PFSK-1 (cell line): Measurements from ENCODE around the gene INPP5A.

ENCODE experiments used
- FOXP2 ChIP-seq: optimal IDR thresholded peaks from 2 replicates; pipeline ENCODE3; 2011; ENCODE audit warnings: borderline replicate concordance, control low read depth, inconsistent platforms; ENCODE audit not compliant: insufficient read depth; ENCODE audit errors: extremely low read length, extremely low read depth
- POLR2AphosphoS5 ChIP-seq: IDR thresholded peaks from 2 replicates; pipeline ENCODE4 v1.6.1; 2012; ENCODE audit warnings: low read depth, mild to moderate bottlenecking, control low read depth, low read length, moderate library complexity
- SIN3A ChIP-seq: IDR thresholded peaks from 2 replicates; pipeline ENCODE4 v1.6.1; 2012; ENCODE audit warnings: mild to moderate bottlenecking, low read length, moderate library complexity, borderline replicate concordance; ENCODE audit not compliant: insufficient read depth
- TAF1 ChIP-seq: IDR thresholded peaks from 2 replicates; pipeline ENCODE4 v1.6.1; 2012; ENCODE audit warnings: low read length, control low read depth, borderline replicate concordance; ENCODE audit not compliant: insufficient read depth
- TF ChIP-seq, protein P1 (sequence below), 2 experiments: IDR thresholded peaks; 2 replicates each; pipeline versions ENCODE4 v1.6.1 to v1.8.0; 2011 to 2012; ENCODE audit warnings: low read depth in 2 of 2, low read length in 2 of 2, control low read depth in 1 of 2, inconsistent platforms in 1 of 2, mild to moderate bottlenecking in 1 of 2, moderate library complexity in 1 of 2; ENCODE audit not compliant: insufficient read depth in 1 of 2

The INPP5A gene

GRCh38 chr10:132708441-132708840, 170.9 kb downstream of the INPP5A start:
- TF ChIP-seq SIN3A = no peak

- TF ChIP-seq SIN3A (no peak), FOXP2 (no peak), TAF1 (no peak), POLR2AphosphoS5 (no peak)
- TF ChIP-seq, protein P1, sequence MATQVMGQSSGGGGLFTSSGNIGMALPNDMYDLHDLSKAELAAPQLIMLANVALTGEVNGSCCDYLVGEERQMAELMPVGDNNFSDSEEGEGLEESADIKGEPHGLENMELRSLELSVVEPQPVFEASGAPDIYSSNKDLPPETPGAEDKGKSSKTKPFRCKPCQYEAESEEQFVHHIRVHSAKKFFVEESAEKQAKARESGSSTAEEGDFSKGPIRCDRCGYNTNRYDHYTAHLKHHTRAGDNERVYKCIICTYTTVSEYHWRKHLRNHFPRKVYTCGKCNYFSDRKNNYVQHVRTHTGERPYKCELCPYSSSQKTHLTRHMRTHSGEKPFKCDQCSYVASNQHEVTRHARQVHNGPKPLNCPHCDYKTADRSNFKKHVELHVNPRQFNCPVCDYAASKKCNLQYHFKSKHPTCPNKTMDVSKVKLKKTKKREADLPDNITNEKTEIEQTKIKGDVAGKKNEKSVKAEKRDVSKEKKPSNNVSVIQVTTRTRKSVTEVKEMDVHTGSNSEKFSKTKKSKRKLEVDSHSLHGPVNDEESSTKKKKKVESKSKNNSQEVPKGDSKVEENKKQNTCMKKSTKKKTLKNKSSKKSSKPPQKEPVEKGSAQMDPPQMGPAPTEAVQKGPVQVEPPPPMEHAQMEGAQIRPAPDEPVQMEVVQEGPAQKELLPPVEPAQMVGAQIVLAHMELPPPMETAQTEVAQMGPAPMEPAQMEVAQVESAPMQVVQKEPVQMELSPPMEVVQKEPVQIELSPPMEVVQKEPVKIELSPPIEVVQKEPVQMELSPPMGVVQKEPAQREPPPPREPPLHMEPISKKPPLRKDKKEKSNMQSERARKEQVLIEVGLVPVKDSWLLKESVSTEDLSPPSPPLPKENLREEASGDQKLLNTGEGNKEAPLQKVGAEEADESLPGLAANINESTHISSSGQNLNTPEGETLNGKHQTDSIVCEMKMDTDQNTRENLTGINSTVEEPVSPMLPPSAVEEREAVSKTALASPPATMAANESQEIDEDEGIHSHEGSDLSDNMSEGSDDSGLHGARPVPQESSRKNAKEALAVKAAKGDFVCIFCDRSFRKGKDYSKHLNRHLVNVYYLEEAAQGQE (IDR thresholded peaks at IDR 0.05; ENCODE audit: insufficient read depth in 1 of 2, low read depth in 2 of 2, low read length in 2 of 2) = no peak
Observed at GRCh38 chr10:132708936-132709335, 171.3 kb downstream of the INPP5A start.

GRCh38 chr10:132709471-132709951, 171.9 kb downstream of the INPP5A start:
- TF ChIP-seq POLR2AphosphoS5 = no peak
- TF ChIP-seq, protein P1 (IDR thresholded peaks at IDR 0.05; ENCODE audit: insufficient read depth in 1 of 2, low read depth in 2 of 2, low read length in 2 of 2) = no peak
- TF ChIP-seq SIN3A = no peak
- TF ChIP-seq FOXP2 = no peak
- no peak for TF ChIP-seq TAF1

- TF ChIP-seq POLR2AphosphoS5 = no peak
- TF ChIP-seq TAF1 = no peak
- TF ChIP-seq, protein P1 (IDR thresholded peaks at IDR 0.05; ENCODE audit: insufficient read depth in 1 of 2, low read depth in 2 of 2, low read length in 2 of 2) = no peak
- TF ChIP-seq SIN3A = no peak
- TF ChIP-seq FOXP2 = no peak
Observed at GRCh38 chr10:132710036-132710686, 172.6 kb downstream of the INPP5A start.

GRCh38 chr10:132710746-132711612, 173.4 kb downstream of the INPP5A start:
- no peak for TF ChIP-seq FOXP2
- TF ChIP-seq POLR2AphosphoS5 = no peak
- TF ChIP-seq, protein P1 (IDR thresholded peaks at IDR 0.05; ENCODE audit: insufficient read depth in 1 of 2, low read depth in 2 of 2, low read length in 2 of 2) = no peak
- no peak for TF ChIP-seq SIN3A
- TF ChIP-seq TAF1 = no peak
